ENCODE data around the gene OR1C1.
"Not testable (repeated sequence)": the region's sequence is repeated elsewhere in the genome, so short reads cannot be mapped to it uniquely, and the experiment has no call there.

The OR1C1 gene

GRCh38 chr1:247760456-247760855 lies at the start of gene OR1C1:
Gene OR1C1, minus strand, starts transcription at chr1:247760556. Its CDS starts 2,150 bp downstream, at chr1:247758406.
- DNase-seq (ENCODE audit: low read depth in 2 of 2) = no peak

GRCh38 chr1:247797518-247797917 lies 37.2 kb upstream of the OR1C1 start:
- no peak for DNase-seq (ENCODE audit: low read depth in 2 of 2)

GRCh38 chr1:247769603-247770002 lies 9.2 kb upstream of the OR1C1 start:
- no peak for DNase-seq (ENCODE audit: low read depth in 2 of 2)

- not testable (repeated sequence) for DNase-seq (ENCODE audit: low read depth in 2 of 2)
Observed at GRCh38 chr1:247754311-247754710, 6.0 kb downstream of the OR1C1 start.

- no peak for DNase-seq (ENCODE audit: low read depth in 2 of 2)
Observed at GRCh38 chr1:247749870-247750269, 10.5 kb downstream of the OR1C1 start.

- no peak for DNase-seq (ENCODE audit: low read depth in 2 of 2)
Observed at GRCh38 chr1:247748041-247748440, 12.3 kb downstream of the OR1C1 start, which contains the start of gene OR14A2. Gene OR14A2, minus strand, starts transcription at chr1:247748141.

- DNase-seq (ENCODE audit: low read depth in 2 of 2) = no peak
Observed at GRCh38 chr1:247747616-247748015, 12.7 kb downstream of the OR1C1 start.

- DNase-seq (ENCODE audit: low read depth in 2 of 2) = no peak
Observed at GRCh38 chr1:247746391-247746935, 13.9 kb downstream of the OR1C1 start.

- not testable (repeated sequence) for DNase-seq (ENCODE audit: low read depth in 2 of 2)
Observed at GRCh38 chr1:247742215-247742760, 18.1 kb downstream of the OR1C1 start.

- no peak for DNase-seq (ENCODE audit: low read depth in 2 of 2)
Observed at GRCh38 chr1:247741756-247742155, 18.6 kb downstream of the OR1C1 start.

- DNase-seq (ENCODE audit: low read depth in 2 of 2) = no peak
Observed at GRCh38 chr1:247740721-247741120, 19.6 kb downstream of the OR1C1 start.

GRCh38 chr1:247738315-247738714 lies 22.0 kb downstream of the OR1C1 start, which contains the start of gene OR14K1:
Gene OR14K1, plus strand, starts transcription at chr1:247738615. Its CDS starts 0 bp downstream, at chr1:247738615.
- no peak for DNase-seq (ENCODE audit: low read depth in 2 of 2)

GRCh38 chr1:247721222-247721621 lies 39.1 kb downstream of the OR1C1 start:
- DNase-seq (ENCODE audit: low read depth in 2 of 2) = no peak

GRCh38 chr1:247716546-247716945 lies 43.8 kb downstream of the OR1C1 start, which contains the start of gene OR6F1:
Gene OR6F1, minus strand, starts transcription at chr1:247716646. Its CDS starts 3,891 bp downstream, at chr1:247712755.
- DNase-seq (ENCODE audit: low read depth in 2 of 2) = no peak

GRCh38 chr1:247713753-247714152 lies 46.6 kb downstream of the OR1C1 start:
- DNase-seq (ENCODE audit: low read depth in 2 of 2) = no peak

GRCh38 chr1:247710681-247711080 lies 49.7 kb downstream of the OR1C1 start:
- not testable (repeated sequence) for DNase-seq (ENCODE audit: low read depth in 2 of 2)
